Hematopoietic multipotent progenitor cell treated with erythropoietin and hydrocortisone succinate and interleukin-3 and kit ligand, for 15 days (in vitro differentiated cells): ENCODE data around the gene TENM3.

ENCODE experiments used
- DNase-seq: peaks from one replicate; pipeline ENCODE4 v3.0.0-alpha.2; 2015; ENCODE audit warnings: low spot score

TENM3 gene

GRCh38 chr4:182255441-182256190 lies 12.4 kb downstream of the TENM3 start:
- no peak for DNase-seq

- no peak for DNase-seq
Measured at GRCh38 chr4:182257016-182257415, 13.8 kb downstream of the TENM3 start.

- no peak for DNase-seq
Measured at GRCh38 chr4:182257503-182257902, 14.3 kb downstream of the TENM3 start.

- DNase-seq, result no peak
Measured at GRCh38 chr4:182258441-182259000, 15.3 kb downstream of the TENM3 start.

- no peak for DNase-seq
Measured at GRCh38 chr4:182261651-182262223, 18.5 kb downstream of the TENM3 start.

GRCh38 chr4:182263562-182263961 lies 20.4 kb downstream of the TENM3 start:
- DNase-seq, result no peak

- no peak for DNase-seq
Measured at GRCh38 chr4:182264139-182264752, 21.0 kb downstream of the TENM3 start.

GRCh38 chr4:182265881-182266280 lies 22.7 kb downstream of the TENM3 start:
- no peak for DNase-seq

GRCh38 chr4:182267048-182267447 lies 23.8 kb downstream of the TENM3 start:
- no peak for DNase-seq

GRCh38 chr4:182268966-182269365 lies 25.8 kb downstream of the TENM3 start:
- DNase-seq, result no peak

- DNase-seq, result no peak
Measured at GRCh38 chr4:182271731-182272130, 28.5 kb downstream of the TENM3 start.

GRCh38 chr4:182272151-182272550 lies 28.9 kb downstream of the TENM3 start:
- no peak for DNase-seq

- no peak for DNase-seq
Measured at GRCh38 chr4:182273191-182273935, 30.2 kb downstream of the TENM3 start.

GRCh38 chr4:182276210-182277109 lies 33.3 kb downstream of the TENM3 start:
- no peak for DNase-seq

- no peak for DNase-seq
Measured at GRCh38 chr4:182277377-182277776, 34.2 kb downstream of the TENM3 start.

- no peak for DNase-seq
Measured at GRCh38 chr4:182278729-182279128, 35.5 kb downstream of the TENM3 start.

GRCh38 chr4:182280436-182281111 lies 37.4 kb downstream of the TENM3 start:
- no peak for DNase-seq

- DNase-seq, result no peak
Measured at GRCh38 chr4:182286035-182286434, 42.8 kb downstream of the TENM3 start.

- no peak for DNase-seq
Measured at GRCh38 chr4:182286931-182287330, 43.7 kb downstream of the TENM3 start.

GRCh38 chr4:182288534-182288933 lies 45.3 kb downstream of the TENM3 start:
- no peak for DNase-seq

- DNase-seq, result no peak
Measured at GRCh38 chr4:182289809-182290208, 46.6 kb downstream of the TENM3 start.
